Activated T-cell treated with anti-CD3 and anti-CD28 coated beads, Interleukin-2, amount 50 U/mL, for 24 hours (primary cell): ENCODE results near the gene CHEK2.
"Not testable (repeated sequence)": the region's sequence is repeated elsewhere in the genome, so short reads cannot be mapped to it uniquely, and the experiment has no call there.

ENCODE experiments used
- DNase-seq: peaks from one replicate; pipeline ENCODE4 v3.0.0-alpha.2; 2020
- H3K27ac Mint-ChIP-seq: 2 replicates; pipeline ENCODE4 v1.8.0; 2020; ENCODE audit warnings: mild to moderate bottlenecking, mixed read lengths
- H3K27me3 Mint-ChIP-seq: 2 replicates; pipeline ENCODE4 v1.8.0; 2020; ENCODE audit warnings: mixed read lengths
- H3K36me3 Mint-ChIP-seq: 2 replicates; pipeline ENCODE4 v1.8.0; 2020; ENCODE audit warnings: low read depth, mixed read lengths
- H3K4me1 Mint-ChIP-seq: 2 replicates; pipeline ENCODE4 v1.8.0; 2020; ENCODE audit warnings: low read depth, mixed read lengths
- H3K4me3 Mint-ChIP-seq: 2 replicates; pipeline ENCODE4 v1.8.0; 2020; ENCODE audit warnings: mild to moderate bottlenecking, moderate library complexity, mixed read lengths
- H3K9me3 Mint-ChIP-seq: 2 replicates; pipeline ENCODE4 v1.8.0; 2020; ENCODE audit warnings: mixed read lengths

CHEK2 gene

DNA sequence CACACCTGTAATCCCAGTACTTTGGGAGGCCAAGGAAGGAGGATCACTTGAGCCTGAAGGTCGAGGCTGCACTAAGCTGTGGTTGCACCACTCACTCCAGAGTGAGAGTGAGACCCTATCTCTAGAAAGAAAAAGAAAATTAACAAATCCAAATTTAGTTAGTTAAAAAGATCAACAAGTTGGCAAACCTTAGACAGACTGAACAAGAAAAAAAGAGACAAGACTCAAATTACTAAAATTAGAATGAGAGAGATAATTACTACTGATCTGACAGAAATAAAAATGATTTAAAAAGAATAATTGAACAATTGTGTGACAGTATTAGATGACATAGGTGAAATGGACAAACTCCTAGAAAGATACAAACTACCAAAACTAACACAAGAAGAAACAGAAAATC is 13.6 kb downstream of the CHEK2 start:
- H3K36me3 Mint-ChIP-seq = peaks cover 31% of the 10 kb centered on the region
- H3K4me1 Mint-ChIP-seq = no peaks in the 10 kb centered on the region
- no peaks in the 10 kb centered on the region for H3K27me3 Mint-ChIP-seq
- no peaks in the 10 kb centered on the region for H3K9me3 Mint-ChIP-seq
- H3K4me3 Mint-ChIP-seq = no peak overlapping the region
- no peak for DNase-seq
- H3K27ac Mint-ChIP-seq = no peak overlapping the region

DNA sequence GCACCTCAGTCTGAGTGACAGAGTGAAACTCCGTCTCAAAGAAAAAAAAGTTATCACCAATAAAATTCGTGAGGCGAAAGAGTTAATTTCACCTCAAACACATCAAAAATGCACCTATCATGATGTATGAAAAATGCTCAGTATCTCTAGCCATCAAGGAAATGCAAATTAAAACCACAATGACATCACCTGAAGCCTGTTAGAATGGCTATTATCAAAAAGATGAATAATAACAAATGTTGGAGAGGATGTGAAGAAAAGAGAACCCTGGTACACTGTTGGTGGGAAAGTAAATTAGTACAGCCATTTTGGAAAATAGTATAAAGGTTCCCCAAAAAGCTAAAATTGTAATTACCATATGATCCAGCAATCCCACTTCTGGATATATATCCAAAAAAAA is 23.6 kb downstream of the CHEK2 start:
- H3K27me3 Mint-ChIP-seq = no peaks in the 10 kb centered on the region
- no peaks in the 10 kb centered on the region for H3K9me3 Mint-ChIP-seq
- H3K4me1 Mint-ChIP-seq = peaks cover 11% of the 10 kb centered on the region
- no peak overlapping the region for H3K27ac Mint-ChIP-seq
- DNase-seq = no peak
- no peak overlapping the region for H3K4me3 Mint-ChIP-seq
- H3K36me3 Mint-ChIP-seq = peaks cover 22% of the 10 kb centered on the region

DNA sequence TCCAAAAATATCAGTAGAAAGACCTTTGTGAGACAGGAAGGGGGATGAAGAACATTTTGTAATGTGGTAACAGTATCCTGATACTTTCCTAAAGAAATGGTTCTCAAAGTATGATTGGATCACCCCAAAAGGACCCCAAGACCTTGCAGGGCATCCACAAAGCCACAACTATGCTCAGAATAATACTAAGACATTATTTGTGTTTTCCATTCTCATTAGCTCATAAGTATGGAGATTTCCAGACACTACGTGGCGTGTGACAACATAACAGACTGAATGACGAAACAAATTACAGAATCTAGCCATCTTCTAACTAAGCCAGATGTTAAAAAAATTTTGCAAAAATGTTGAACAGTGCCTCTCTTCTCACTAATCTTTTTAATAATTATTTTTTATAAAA is 24.9 kb downstream of the CHEK2 start:
- Mint-ChIP-seq H3K4me3 (no peak overlapping the region), H3K4me1 (peaks cover 11% of the 10 kb centered on the region), H3K9me3 (no peaks in the 10 kb centered on the region), H3K27me3 (no peaks in the 10 kb centered on the region), H3K27ac (no peak overlapping the region), H3K36me3 (peaks cover 24% of the 10 kb centered on the region)
- DNase-seq = no peak

DNA sequence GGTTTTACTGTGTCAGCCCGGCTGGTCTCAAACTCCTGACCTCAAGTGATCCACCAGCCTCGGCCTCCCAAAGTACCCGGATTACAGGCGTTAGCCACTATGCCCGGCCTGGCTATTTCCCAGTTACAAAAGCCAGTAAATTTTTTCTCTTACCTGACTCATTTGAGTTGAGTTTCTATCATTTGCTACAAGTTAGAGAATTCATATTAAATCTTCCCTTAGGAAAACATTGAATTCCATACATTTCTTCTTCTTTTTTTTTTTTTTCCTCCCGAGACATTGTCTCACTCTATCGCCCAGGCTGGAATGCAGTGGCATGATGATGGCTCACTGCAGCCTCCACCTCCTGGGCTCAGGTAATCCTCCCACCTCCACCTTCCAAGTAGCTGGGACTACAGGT is 26.0 kb downstream of the CHEK2 start:
- Mint-ChIP-seq H3K27ac (no peak overlapping the region), H3K4me3 (no peak overlapping the region), H3K9me3 (no peaks in the 10 kb centered on the region), H3K4me1 (peaks cover 13% of the 10 kb centered on the region), H3K27me3 (no peaks in the 10 kb centered on the region), H3K36me3 (peaks cover 26% of the 10 kb centered on the region)
- no peak for DNase-seq

DNA sequence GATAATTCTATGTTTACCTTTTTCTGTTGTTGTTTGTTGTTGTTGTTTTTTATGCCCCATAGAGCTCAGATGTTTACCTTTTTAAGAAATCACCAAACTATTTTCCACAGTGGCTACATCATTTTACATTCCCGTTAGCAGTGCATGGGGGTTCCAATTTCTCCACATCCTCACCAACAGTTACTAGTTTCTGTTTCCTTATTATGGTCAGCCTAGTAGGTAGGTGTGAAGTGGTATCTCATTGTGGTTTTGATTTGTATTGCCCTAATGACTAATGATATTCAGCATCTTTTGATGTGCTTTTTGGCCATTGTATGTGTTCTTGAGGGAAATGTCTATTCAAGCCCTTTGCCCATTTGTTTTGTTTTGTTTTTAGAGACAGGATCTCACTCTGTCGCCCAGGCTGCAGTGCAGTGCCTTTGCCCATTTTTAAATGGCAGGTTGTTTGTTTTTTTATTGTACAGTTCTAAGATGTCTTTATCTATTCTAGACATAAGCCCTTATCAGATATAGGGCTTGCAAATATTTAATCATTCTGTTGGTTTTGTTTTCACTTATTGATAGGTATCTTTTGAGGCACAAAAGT is 27.5 kb downstream of the CHEK2 start:
- Mint-ChIP-seq H3K36me3 (peaks cover 30% of the 10 kb centered on the region), H3K27ac (no peak overlapping the region), H3K4me3 (no peak overlapping the region), H3K27me3 (no peaks in the 10 kb centered on the region), H3K9me3 (no peaks in the 10 kb centered on the region), H3K4me1 (peaks cover 13% of the 10 kb centered on the region)
- DNase-seq = no peak

DNA sequence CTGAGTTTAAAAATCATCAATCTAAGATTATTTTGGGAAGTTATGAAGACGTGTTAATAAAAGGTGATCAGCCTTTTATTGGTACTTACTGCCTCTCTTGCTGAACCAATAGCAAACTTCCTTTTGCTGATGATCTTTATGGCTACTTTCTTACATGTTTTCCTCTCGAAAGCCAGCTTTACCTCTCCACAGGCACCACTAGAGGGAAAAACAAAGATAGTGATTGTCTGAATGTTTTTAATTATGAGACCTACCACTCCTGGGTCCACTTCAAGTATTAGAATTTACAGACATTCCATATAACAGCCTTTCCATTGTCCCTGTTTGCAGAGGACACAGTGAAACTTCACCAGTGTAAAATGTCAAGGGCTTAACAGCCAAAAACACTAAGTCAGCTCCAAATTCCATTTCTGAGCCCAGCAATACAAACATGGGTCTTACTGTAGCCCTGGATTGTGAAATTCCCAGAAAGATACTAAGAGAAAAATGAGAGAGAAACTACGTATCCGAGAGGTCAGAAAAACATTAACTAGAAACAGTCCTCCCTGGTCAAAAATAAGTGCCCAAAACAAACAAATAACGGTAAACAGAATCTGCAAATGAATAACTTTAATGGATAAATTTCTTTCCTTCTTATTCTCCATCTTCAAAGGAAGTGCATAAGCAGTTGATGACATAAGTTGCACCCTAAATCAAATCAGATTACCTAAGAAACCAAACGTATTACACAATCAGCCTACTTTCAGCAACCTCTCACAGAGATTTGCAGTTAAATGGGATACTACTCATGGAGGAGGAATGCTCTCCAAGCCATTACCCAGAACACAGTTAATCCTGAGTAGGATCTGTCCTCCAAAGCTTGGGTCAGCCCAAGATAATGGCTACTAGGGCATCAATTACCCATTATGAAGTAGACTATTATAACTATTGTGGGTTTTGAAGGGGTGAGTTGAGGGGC is 29.5 kb downstream of the CHEK2 start:
- DNase-seq = no peak
- Mint-ChIP-seq H3K9me3 (no peaks in the 10 kb centered on the region), H3K27me3 (no peaks in the 10 kb centered on the region), H3K27ac (no peak overlapping the region), H3K4me3 (no peak overlapping the region), H3K36me3 (peaks cover 37% of the 10 kb centered on the region), H3K4me1 (peaks cover 9% of the 10 kb centered on the region)

DNA sequence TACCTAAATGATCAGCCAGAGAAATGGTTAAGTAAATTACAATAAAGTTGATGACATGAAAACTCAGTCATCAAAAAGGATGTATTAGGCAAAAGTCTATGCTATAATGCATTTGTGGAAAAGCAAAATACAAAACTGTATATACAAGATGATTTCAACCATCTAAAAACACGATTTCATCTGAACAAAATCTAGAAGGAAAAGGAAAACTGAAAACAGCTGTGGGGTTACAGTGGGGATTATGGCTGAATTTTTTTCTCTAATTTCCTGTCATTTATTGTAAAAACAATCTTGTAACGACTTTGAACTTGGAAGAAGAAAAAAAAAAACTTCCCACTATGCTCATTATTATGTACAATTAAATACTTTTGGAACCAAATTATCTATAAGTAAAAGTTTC is 30.3 kb downstream of the CHEK2 start:
- Mint-ChIP-seq H3K36me3 (peaks cover 38% of the 10 kb centered on the region), H3K27ac (no peak overlapping the region), H3K4me3 (no peak overlapping the region), H3K9me3 (no peaks in the 10 kb centered on the region), H3K27me3 (no peaks in the 10 kb centered on the region), H3K4me1 (peaks cover 9% of the 10 kb centered on the region)
- no peak for DNase-seq

GRCh38 chr22:28710576-28711191 is 30.9 kb downstream of the CHEK2 start:
- no peak for DNase-seq
- H3K27me3 Mint-ChIP-seq = no peaks in the 10 kb centered on the region
- no peaks in the 10 kb centered on the region for H3K9me3 Mint-ChIP-seq
- peaks cover 42% of the 10 kb centered on the region for H3K36me3 Mint-ChIP-seq
- H3K4me3 Mint-ChIP-seq = no peak overlapping the region
- peaks cover 9% of the 10 kb centered on the region for H3K4me1 Mint-ChIP-seq
- H3K27ac Mint-ChIP-seq = no peak overlapping the region

- Mint-ChIP-seq H3K27me3 (no peaks in the 10 kb centered on the region), H3K4me1 (peaks cover 9% of the 10 kb centered on the region), H3K9me3 (no peaks in the 10 kb centered on the region), H3K4me3 (no peak overlapping the region), H3K27ac (no peak overlapping the region), H3K36me3 (peaks cover 44% of the 10 kb centered on the region)
- DNase-seq = no peak
Observed at GRCh38 chr22:28710107-28710506, 31.5 kb downstream of the CHEK2 start.

- peaks cover 2% of the 10 kb centered on the region for H3K4me1 Mint-ChIP-seq
- DNase-seq = no peak
- no peak overlapping the region for H3K27ac Mint-ChIP-seq
- no peak overlapping the region for H3K4me3 Mint-ChIP-seq
- H3K9me3 Mint-ChIP-seq = no peaks in the 10 kb centered on the region
- H3K27me3 Mint-ChIP-seq = no peaks in the 10 kb centered on the region
- H3K36me3 Mint-ChIP-seq = peaks cover 43% of the 10 kb centered on the region
Observed at GRCh38 chr22:28706845-28707244, 34.8 kb downstream of the CHEK2 start.

- H3K9me3 Mint-ChIP-seq = no peaks in the 10 kb centered on the region
- H3K36me3 Mint-ChIP-seq = peaks cover 21% of the 10 kb centered on the region
- no peak for DNase-seq
- H3K4me1 Mint-ChIP-seq = no peaks in the 10 kb centered on the region
- no peak overlapping the region for H3K27ac Mint-ChIP-seq
- H3K4me3 Mint-ChIP-seq = no peak overlapping the region
- no peaks in the 10 kb centered on the region for H3K27me3 Mint-ChIP-seq
Observed at GRCh38 chr22:28703436-28703835, 38.2 kb downstream of the CHEK2 start.

- Mint-ChIP-seq H3K4me3 (no peak overlapping the region), H3K36me3 (peaks cover 19% of the 10 kb centered on the region), H3K4me1 (no peaks in the 10 kb centered on the region), H3K27me3 (no peaks in the 10 kb centered on the region), H3K27ac (no peak overlapping the region), H3K9me3 (no peaks in the 10 kb centered on the region)
- DNase-seq = no peak
Observed at GRCh38 chr22:28702891-28703290, 38.7 kb downstream of the CHEK2 start.

- not testable (repeated sequence) for H3K9me3 Mint-ChIP-seq, H3K27ac Mint-ChIP-seq, H3K4me3 Mint-ChIP-seq, H3K27me3 Mint-ChIP-seq, DNase-seq, H3K4me1 Mint-ChIP-seq
- H3K36me3 Mint-ChIP-seq = peaks cover 35% of the 10 kb centered on the region
Observed at GRCh38 chr22:28693041-28693760, 48.4 kb downstream of the CHEK2 start.

- not testable (repeated sequence) for H3K27ac Mint-ChIP-seq, H3K4me1 Mint-ChIP-seq, H3K27me3 Mint-ChIP-seq, H3K9me3 Mint-ChIP-seq, DNase-seq, H3K4me3 Mint-ChIP-seq
- peaks cover 26% of the 10 kb centered on the region for H3K36me3 Mint-ChIP-seq
Observed at GRCh38 chr22:28689796-28690195, 51.8 kb downstream of the CHEK2 start.
